ENCODE measurements around the gene TRDN. TPM values are rescaled to one million over a fixed set of nuclear protein-coding genes. Genes with fewer than 3 reads are reported as not detected.

The TRDN gene
- total and polyA plus RNA-seq, 2 donors: 0.18 to 0.38 TPM

GRCh38 chr6:123638865-123639264 lies 2.1 kb upstream of the TRDN start:
- H3K9me3 ChIP-seq (ENCODE audit: control insufficient read depth in 2 of 2, insufficient read depth in 1 of 2, low read length in 1 of 2): no peaks in the 10 kb centered on the region
- no peaks in the 10 kb centered on the region for H3K36me3 ChIP-seq (ENCODE audit: control insufficient read depth in 2 of 2, insufficient read depth in 2 of 2, low read length in 1 of 2)
- no peak overlapping the region for H3K27ac ChIP-seq (ENCODE audit: low read depth in 1 of 2, low read length in 1 of 2)
- no peaks in the 10 kb centered on the region for H3K27me3 ChIP-seq (ENCODE audit: control insufficient read depth in 2 of 2, insufficient read depth in 1 of 2, low read length in 1 of 2)
- 83% methylated on average over 1 of the region's 1 CpG for WGBS
- H3K4me3 ChIP-seq (ENCODE audit: low read length in 2 of 2): no peak overlapping the region
- no peak for DNase-seq (ENCODE audit: low read depth in 6 of 9, low spot score in 9 of 9)
- no peaks in the 10 kb centered on the region for H3K4me1 ChIP-seq (ENCODE audit: control insufficient read depth in 2 of 2, insufficient read depth in 2 of 2, low read length in 2 of 2)

- Histone ChIP-seq H3K9me3 (ENCODE audit: control insufficient read depth in 2 of 2, insufficient read depth in 1 of 2, low read length in 1 of 2) (no peaks in the 10 kb centered on the region), H3K4me1 (ENCODE audit: control insufficient read depth in 2 of 2, insufficient read depth in 2 of 2, low read length in 2 of 2) (no peaks in the 10 kb centered on the region), H3K27ac (ENCODE audit: low read depth in 1 of 2, low read length in 1 of 2) (no peak overlapping the region), H3K36me3 (ENCODE audit: control insufficient read depth in 2 of 2, insufficient read depth in 2 of 2, low read length in 1 of 2) (no peaks in the 10 kb centered on the region), H3K4me3 (ENCODE audit: low read length in 2 of 2) (no peak overlapping the region), H3K27me3 (ENCODE audit: control insufficient read depth in 2 of 2, insufficient read depth in 1 of 2, low read length in 1 of 2) (no peaks in the 10 kb centered on the region)
- DNase-seq (ENCODE audit: low read depth in 6 of 9, low spot score in 9 of 9): no peak
- 99% methylated on average over 1 of the region's 1 CpG for WGBS
These were observed 468 bp downstream of the TRDN start for GRCh38 chr6:123636282-123636681.

GRCh38 chr6:123635567-123635966 lies 1.2 kb downstream of the TRDN start:
- H3K27ac ChIP-seq (ENCODE audit: low read depth in 1 of 2, low read length in 1 of 2): no peak overlapping the region
- 95% methylated on average over 1 of the region's 1 CpG for WGBS

GRCh38 chr6:123635144-123635543 lies 1.6 kb downstream of the TRDN start:
- Histone ChIP-seq H3K27ac (ENCODE audit: low read depth in 1 of 2, low read length in 1 of 2) (no peak overlapping the region), H3K27me3 (ENCODE audit: control insufficient read depth in 2 of 2, insufficient read depth in 1 of 2, low read length in 1 of 2) (no peaks in the 10 kb centered on the region), H3K9me3 (ENCODE audit: control insufficient read depth in 2 of 2, insufficient read depth in 1 of 2, low read length in 1 of 2) (no peaks in the 10 kb centered on the region), H3K4me3 (ENCODE audit: low read length in 2 of 2) (no peak overlapping the region), H3K36me3 (ENCODE audit: control insufficient read depth in 2 of 2, insufficient read depth in 2 of 2, low read length in 1 of 2) (no peaks in the 10 kb centered on the region), H3K4me1 (ENCODE audit: control insufficient read depth in 2 of 2, insufficient read depth in 2 of 2, low read length in 2 of 2) (no peaks in the 10 kb centered on the region)
- no peak for DNase-seq (ENCODE audit: low read depth in 6 of 9, low spot score in 9 of 9)
- 78% methylated on average over 1 of the region's 1 CpG for WGBS

More at GRCh38 chr6:123635567-123635966, 1.2 kb downstream of the TRDN start:
- H3K4me1 ChIP-seq (ENCODE audit: control insufficient read depth in 2 of 2, insufficient read depth in 2 of 2, low read length in 2 of 2): no peaks in the 10 kb centered on the region
- H3K27me3 ChIP-seq (ENCODE audit: control insufficient read depth in 2 of 2, insufficient read depth in 1 of 2, low read length in 1 of 2): no peaks in the 10 kb centered on the region
- no peak overlapping the region for H3K4me3 ChIP-seq (ENCODE audit: low read length in 2 of 2)
- H3K9me3 ChIP-seq (ENCODE audit: control insufficient read depth in 2 of 2, insufficient read depth in 1 of 2, low read length in 1 of 2): no peaks in the 10 kb centered on the region
- no peaks in the 10 kb centered on the region for H3K36me3 ChIP-seq (ENCODE audit: control insufficient read depth in 2 of 2, insufficient read depth in 2 of 2, low read length in 1 of 2)
- DNase-seq (ENCODE audit: low read depth in 6 of 9, low spot score in 9 of 9): no peak

- Histone ChIP-seq H3K4me1 (ENCODE audit: control insufficient read depth in 2 of 2, insufficient read depth in 2 of 2, low read length in 2 of 2) (no peaks in the 10 kb centered on the region), H3K4me3 (ENCODE audit: low read length in 2 of 2) (no peak overlapping the region), H3K36me3 (ENCODE audit: control insufficient read depth in 2 of 2, insufficient read depth in 2 of 2, low read length in 1 of 2) (no peaks in the 10 kb centered on the region), H3K27me3 (ENCODE audit: control insufficient read depth in 2 of 2, insufficient read depth in 1 of 2, low read length in 1 of 2) (no peaks in the 10 kb centered on the region), H3K27ac (ENCODE audit: low read depth in 1 of 2, low read length in 1 of 2) (no peak overlapping the region), H3K9me3 (ENCODE audit: control insufficient read depth in 2 of 2, insufficient read depth in 1 of 2, low read length in 1 of 2) (no peaks in the 10 kb centered on the region)
- WGBS: 95% methylated on average over 4 of the region's 4 CpGs
- DNase-seq (ENCODE audit: low read depth in 6 of 9, low spot score in 9 of 9): no peak
These were observed 4.1 kb downstream of the TRDN start for GRCh38 chr6:123632641-123633040.

GRCh38 chr6:123629258-123629941 lies 7.3 kb downstream of the TRDN start:
- 68% methylated on average over 3 of the region's 3 CpGs for WGBS
- Histone ChIP-seq H3K4me3 (ENCODE audit: low read length in 2 of 2) (no peak overlapping the region), H3K36me3 (ENCODE audit: control insufficient read depth in 2 of 2, insufficient read depth in 2 of 2, low read length in 1 of 2) (no peaks in the 10 kb centered on the region), H3K4me1 (ENCODE audit: control insufficient read depth in 2 of 2, insufficient read depth in 2 of 2, low read length in 2 of 2) (no peaks in the 10 kb centered on the region), H3K9me3 (ENCODE audit: control insufficient read depth in 2 of 2, insufficient read depth in 1 of 2, low read length in 1 of 2) (no peaks in the 10 kb centered on the region), H3K27me3 (ENCODE audit: control insufficient read depth in 2 of 2, insufficient read depth in 1 of 2, low read length in 1 of 2) (no peaks in the 10 kb centered on the region), H3K27ac (ENCODE audit: low read depth in 1 of 2, low read length in 1 of 2) (no peak overlapping the region)
- DNase-seq (ENCODE audit: low read depth in 6 of 9, low spot score in 9 of 9): no peak

- no peak for DNase-seq (ENCODE audit: low read depth in 6 of 9, low spot score in 9 of 9)
- 94% methylated on average over 1 of the region's 1 CpG for WGBS
- no peaks in the 10 kb centered on the region for H3K36me3 ChIP-seq (ENCODE audit: control insufficient read depth in 2 of 2, insufficient read depth in 2 of 2, low read length in 1 of 2)
- no peak overlapping the region for H3K27ac ChIP-seq (ENCODE audit: low read depth in 1 of 2, low read length in 1 of 2)
- H3K27me3 ChIP-seq (ENCODE audit: control insufficient read depth in 2 of 2, insufficient read depth in 1 of 2, low read length in 1 of 2): no peaks in the 10 kb centered on the region
- H3K4me1 ChIP-seq (ENCODE audit: control insufficient read depth in 2 of 2, insufficient read depth in 2 of 2, low read length in 2 of 2): no peaks in the 10 kb centered on the region
- H3K9me3 ChIP-seq (ENCODE audit: control insufficient read depth in 2 of 2, insufficient read depth in 1 of 2, low read length in 1 of 2): no peaks in the 10 kb centered on the region
- H3K4me3 ChIP-seq (ENCODE audit: low read length in 2 of 2): no peak overlapping the region
These were observed 11.1 kb downstream of the TRDN start for GRCh38 chr6:123625696-123626095.

- Histone ChIP-seq H3K27me3 (ENCODE audit: control insufficient read depth in 2 of 2, insufficient read depth in 1 of 2, low read length in 1 of 2) (no peaks in the 10 kb centered on the region), H3K9me3 (ENCODE audit: control insufficient read depth in 2 of 2, insufficient read depth in 1 of 2, low read length in 1 of 2) (no peaks in the 10 kb centered on the region), H3K27ac (ENCODE audit: low read depth in 1 of 2, low read length in 1 of 2) (no peak overlapping the region), H3K4me1 (ENCODE audit: control insufficient read depth in 2 of 2, insufficient read depth in 2 of 2, low read length in 2 of 2) (no peaks in the 10 kb centered on the region), H3K4me3 (ENCODE audit: low read length in 2 of 2) (no peak overlapping the region), H3K36me3 (ENCODE audit: control insufficient read depth in 2 of 2, insufficient read depth in 2 of 2, low read length in 1 of 2) (no peaks in the 10 kb centered on the region)
- DNase-seq (ENCODE audit: low read depth in 6 of 9, low spot score in 9 of 9): no peak
- WGBS: 94% methylated on average over 1 of the region's 1 CpG
These were observed 14.0 kb downstream of the TRDN start for GRCh38 chr6:123622780-123623179.

- no peaks in the 10 kb centered on the region for H3K4me1 ChIP-seq (ENCODE audit: control insufficient read depth in 2 of 2, insufficient read depth in 2 of 2, low read length in 2 of 2)
- DNase-seq (ENCODE audit: low read depth in 6 of 9, low spot score in 9 of 9): no peak
- H3K4me3 ChIP-seq (ENCODE audit: low read length in 2 of 2): no peak overlapping the region
- H3K36me3 ChIP-seq (ENCODE audit: control insufficient read depth in 2 of 2, insufficient read depth in 2 of 2, low read length in 1 of 2): no peaks in the 10 kb centered on the region
- no peak overlapping the region for H3K27ac ChIP-seq (ENCODE audit: low read depth in 1 of 2, low read length in 1 of 2)
- no peaks in the 10 kb centered on the region for H3K9me3 ChIP-seq (ENCODE audit: control insufficient read depth in 2 of 2, insufficient read depth in 1 of 2, low read length in 1 of 2)
- no peaks in the 10 kb centered on the region for H3K27me3 ChIP-seq (ENCODE audit: control insufficient read depth in 2 of 2, insufficient read depth in 1 of 2, low read length in 1 of 2)
These were observed 17.6 kb downstream of the TRDN start for GRCh38 chr6:123619156-123619555.

All from thymus (tissue), 11 donors.